Adipocyte (in vitro differentiated cells): Measurements from ENCODE around the gene CXCL6.

ENCODE experiments used
- DNase-seq: peaks from one replicate; pipeline ENCODE4 v3.0.0-alpha.2; 2015; ENCODE audit warnings: low read depth
- H3K27me3 ChIP-seq: replicated peaks from 2 replicates; pipeline ENCODE4 v1.7.0; 2013; ENCODE audit warnings: mild to moderate bottlenecking, low read length, moderate library complexity; ENCODE audit not compliant: control insufficient read depth, insufficient read depth
- H3K36me3 ChIP-seq: 2 replicates; pipeline ENCODE4 v1.7.0; 2013; ENCODE audit warnings: low read length, mild to moderate bottlenecking, moderate library complexity; ENCODE audit not compliant: control insufficient read depth, insufficient read depth, severe bottlenecking
- H3K4me1 ChIP-seq: 2 replicates; pipeline ENCODE4 v1.7.0; 2013; ENCODE audit warnings: mild to moderate bottlenecking, low read length, moderate library complexity; ENCODE audit not compliant: control insufficient read depth, insufficient read depth
- H3K4me3 ChIP-seq: 2 replicates; pipeline ENCODE4 v1.7.0; 2013; ENCODE audit warnings: mild to moderate bottlenecking, low read length, moderate library complexity
- H3K9ac ChIP-seq: 2 replicates; pipeline ENCODE4 v1.7.0; 2013; ENCODE audit warnings: mild to moderate bottlenecking, low read length, moderate library complexity
- H3K9me3 ChIP-seq: 2 replicates; pipeline ENCODE4 v1.7.0; 2013; ENCODE audit warnings: mild to moderate bottlenecking, low read length, moderate library complexity; ENCODE audit not compliant: control insufficient read depth

The CXCL6 gene

GRCh38 chr4:73885574-73886267, 49.2 kb downstream of the CXCL6 start:
- no peak for DNase-seq
- Histone ChIP-seq H3K4me1 (peaks cover 18% of the 10 kb centered on the region), H3K9me3 (no peaks in the 10 kb centered on the region), H3K36me3 (no peaks in the 10 kb centered on the region), H3K9ac (no peak overlapping the region), H3K27me3 (no peaks in the 10 kb centered on the region), H3K4me3 (no peak overlapping the region)
